Measurements from ENCODE around the gene RMND1.

DNA sequence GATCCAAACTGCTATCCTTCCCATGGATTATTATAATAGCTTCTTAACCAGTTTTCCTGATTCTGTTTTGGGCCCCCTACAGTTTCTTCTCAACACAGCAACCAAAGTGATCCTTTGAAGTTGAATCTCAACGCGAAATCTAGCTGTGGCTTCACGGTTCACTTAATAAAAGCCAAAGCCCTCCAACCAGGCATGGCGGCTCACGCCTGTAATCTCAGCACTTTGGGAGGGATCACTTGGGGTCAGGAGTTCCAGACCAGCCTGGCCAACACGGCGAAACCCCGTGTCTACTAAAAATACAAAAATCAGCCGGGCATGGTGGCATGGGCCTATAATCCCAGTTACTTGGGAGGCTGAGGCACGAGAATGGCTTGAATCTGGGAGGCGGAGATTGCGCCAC, 3.3 kb downstream of the RMND1 start:
- no peak for TF ChIP-seq ZNF564 (CRISPR knock-in tag; IDR thresholded peaks at IDR 0.05)
- TF ChIP-seq ZNF775 (CRISPR knock-in tag; IDR thresholded peaks at IDR 0.05; ENCODE audit: borderline replicate concordance): no peak
- TF ChIP-seq FOXM1 (CRISPR knock-in tag; IDR thresholded peaks at IDR 0.05): no peak
- TF ChIP-seq, protein P1, sequence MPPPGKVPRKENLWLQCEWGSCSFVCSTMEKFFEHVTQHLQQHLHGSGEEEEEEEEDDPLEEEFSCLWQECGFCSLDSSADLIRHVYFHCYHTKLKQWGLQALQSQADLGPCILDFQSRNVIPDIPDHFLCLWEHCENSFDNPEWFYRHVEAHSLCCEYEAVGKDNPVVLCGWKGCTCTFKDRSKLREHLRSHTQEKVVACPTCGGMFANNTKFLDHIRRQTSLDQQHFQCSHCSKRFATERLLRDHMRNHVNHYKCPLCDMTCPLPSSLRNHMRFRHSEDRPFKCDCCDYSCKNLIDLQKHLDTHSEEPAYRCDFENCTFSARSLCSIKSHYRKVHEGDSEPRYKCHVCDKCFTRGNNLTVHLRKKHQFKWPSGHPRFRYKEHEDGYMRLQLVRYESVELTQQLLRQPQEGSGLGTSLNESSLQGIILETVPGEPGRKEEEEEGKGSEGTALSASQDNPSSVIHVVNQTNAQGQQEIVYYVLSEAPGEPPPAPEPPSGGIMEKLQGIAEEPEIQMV (CRISPR knock-in tag; IDR thresholded peaks at IDR 0.05; ENCODE audit: low read depth): no peak
- TF ChIP-seq SP1 (IDR thresholded peaks at IDR 0.05): no peak
- no peak for TF ChIP-seq SP1 (CRISPR knock-in tag; IDR thresholded peaks at IDR 0.05)

All from HepG2 (cell line).